GM12892 (cell line): ENCODE data around the gene FAM228B.

Experiments
- POLR2A ChIP-seq: IDR thresholded peaks from 2 replicates; pipeline ENCODE4 v1.6.1; 2011; ENCODE audit warnings: low read depth, low read length, control low read depth
- POLR2AphosphoS5 ChIP-seq: IDR thresholded peaks from 2 replicates; pipeline ENCODE4 v1.6.1; 2011; ENCODE audit warnings: low read depth, low read length, control low read depth

GRCh38 chr2:24189551-24189950 lies 66.3 kb downstream of the FAM228B start:
- TF ChIP-seq POLR2A (no peak), POLR2AphosphoS5 (no peak)
